Nucleus accumbens (tissue), 56 donors: ENCODE data around the gene NPPB.
A peak's percentile ranks its signal among the peaks of the same experiment; 100 is the strongest.

Source experiments
- DNase-seq, 56 donors: peaks; one replicate each; lab custom pipeline; 2025; lab: John Stamatoyannopoulos, UW

NPPB gene

DNA sequence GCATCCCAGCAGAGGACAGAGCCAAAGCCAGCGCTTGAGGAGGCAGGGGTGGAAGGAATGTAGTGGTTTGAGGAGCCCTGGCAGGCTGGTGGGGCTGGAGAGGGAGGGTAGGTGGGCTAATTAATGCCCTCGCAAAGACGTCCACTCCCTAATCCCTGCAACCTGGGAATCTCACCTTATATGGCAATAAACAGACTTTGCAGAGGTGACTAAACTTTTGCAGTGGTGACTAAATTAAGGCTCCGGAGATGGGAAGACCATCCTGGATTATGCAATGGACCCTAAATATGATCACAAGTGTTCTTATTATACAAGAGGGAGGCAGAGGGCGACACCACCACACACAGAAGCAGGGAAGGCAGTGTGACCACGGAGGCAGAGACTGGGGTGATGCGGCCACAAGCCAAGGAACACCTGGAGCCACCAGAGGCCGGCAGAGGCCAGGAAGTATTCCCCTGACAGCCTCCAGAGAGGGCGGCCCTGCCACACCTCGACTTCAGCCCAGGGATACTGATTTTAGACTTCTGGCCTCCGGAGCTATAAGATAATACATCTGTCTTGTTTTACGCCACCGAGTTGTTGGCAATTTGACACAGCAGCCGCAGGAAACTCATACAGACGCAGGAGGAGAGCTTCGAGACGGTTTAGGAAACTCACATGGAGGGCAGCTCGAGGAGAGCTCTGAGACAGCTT, 23.1 kb upstream of the NPPB start:
- DNase-seq, result no peak

DNA sequence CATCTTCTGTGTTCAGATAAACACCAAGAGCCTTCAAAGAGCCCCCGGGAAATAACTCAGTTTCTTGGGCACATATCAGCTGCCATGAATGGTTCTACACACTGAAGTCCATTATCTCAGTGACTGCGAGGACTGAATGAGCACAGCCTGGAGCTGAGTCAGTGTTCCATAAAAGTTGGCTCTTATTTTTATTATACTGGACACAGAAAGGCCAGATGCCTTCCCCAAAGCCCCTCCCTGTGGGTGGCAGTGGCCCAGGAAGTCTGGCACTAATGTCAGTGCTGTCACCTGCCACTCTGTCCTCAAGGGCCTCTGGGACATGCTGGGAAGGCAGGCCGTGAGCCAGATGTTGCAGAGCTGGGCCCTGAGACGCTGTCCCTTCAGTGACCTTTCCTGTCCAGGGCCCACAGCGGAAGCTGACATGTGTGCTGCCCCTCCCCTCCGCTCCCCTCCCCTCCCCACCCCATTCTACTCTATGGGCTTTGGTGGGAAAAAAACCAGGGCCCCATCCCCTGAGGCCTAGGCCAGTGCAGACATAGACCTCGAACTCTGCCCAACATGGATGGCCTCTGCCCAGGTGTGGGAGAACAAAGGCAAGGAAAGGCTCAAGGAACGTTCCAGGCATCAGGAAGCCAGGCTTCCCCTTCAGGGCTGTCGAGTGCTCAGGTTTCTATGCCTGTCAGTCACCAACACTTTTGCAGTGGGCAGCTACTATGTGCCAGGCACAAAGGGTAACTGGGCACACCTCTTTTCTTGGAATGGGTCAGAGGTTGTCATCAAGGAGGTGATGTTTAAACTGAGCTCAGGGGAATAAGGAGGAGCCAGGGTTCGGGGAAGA, 22.4 kb upstream of the NPPB start:
- DNase-seq, result peak in 38 of 56 donors; percentile 4 to 74 (median 19)

DNA sequence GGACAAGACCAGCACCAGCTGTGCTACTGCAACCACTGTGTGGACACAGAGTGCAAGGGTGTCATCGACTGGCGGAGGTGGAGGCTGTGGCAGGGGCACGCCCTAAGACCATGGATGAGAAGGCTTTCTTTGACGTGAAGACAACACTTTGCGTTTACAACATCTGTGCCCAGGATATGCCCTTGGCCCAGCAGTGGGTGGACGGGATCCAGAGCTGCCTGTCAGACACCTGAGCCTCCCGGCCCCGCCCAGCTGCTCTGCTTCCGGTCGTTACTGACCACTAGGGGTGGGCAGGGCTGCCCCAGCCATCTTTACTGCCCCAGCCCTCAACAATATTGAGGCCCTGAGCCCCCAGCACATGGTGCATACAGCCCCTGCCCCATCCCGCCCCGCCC, 21.4 kb upstream of the NPPB start:
- no peak for DNase-seq

DNA sequence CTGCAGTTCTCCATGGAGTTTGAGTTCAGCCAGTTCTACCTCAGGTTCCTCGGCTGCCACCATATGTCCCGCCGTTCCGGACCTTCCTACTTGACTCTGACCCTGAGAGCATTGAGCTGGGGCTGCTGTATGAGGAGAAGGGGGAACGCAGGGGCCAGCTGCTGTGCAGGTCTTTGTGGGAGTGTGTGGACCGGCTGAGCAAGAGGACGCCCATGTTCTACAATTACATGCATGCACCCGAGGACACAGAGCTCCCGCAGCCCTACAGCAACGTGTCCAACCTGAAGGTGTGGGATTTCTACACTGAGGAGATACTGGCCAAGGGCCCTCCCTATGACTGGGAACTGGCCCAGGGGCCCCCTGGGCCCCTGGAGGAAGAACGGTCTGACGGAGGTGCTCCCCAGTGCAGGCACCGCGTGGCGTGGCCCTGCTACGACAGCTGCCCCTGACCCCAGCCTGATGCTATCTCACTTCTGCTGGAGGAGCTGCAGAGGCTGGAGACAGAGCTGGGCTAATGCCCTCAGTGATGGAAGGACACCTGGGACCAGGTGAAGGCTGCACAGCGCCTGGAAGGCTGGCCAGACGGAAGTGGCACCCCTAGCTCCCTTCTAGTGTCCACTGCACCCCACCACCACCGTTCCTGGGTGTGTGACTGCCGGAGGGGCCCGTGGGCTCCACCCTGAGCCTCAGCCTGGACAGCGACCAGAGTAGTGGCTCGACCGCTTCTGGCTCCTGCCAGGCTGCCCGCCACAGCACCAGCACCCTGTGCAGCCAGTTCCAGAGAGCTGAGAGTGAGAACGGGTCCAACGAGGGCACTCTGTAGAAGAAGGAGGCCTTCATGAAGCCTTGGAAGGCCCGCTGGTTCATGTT, 20.8 kb upstream of the NPPB start:
- DNase-seq, result no peak

DNA sequence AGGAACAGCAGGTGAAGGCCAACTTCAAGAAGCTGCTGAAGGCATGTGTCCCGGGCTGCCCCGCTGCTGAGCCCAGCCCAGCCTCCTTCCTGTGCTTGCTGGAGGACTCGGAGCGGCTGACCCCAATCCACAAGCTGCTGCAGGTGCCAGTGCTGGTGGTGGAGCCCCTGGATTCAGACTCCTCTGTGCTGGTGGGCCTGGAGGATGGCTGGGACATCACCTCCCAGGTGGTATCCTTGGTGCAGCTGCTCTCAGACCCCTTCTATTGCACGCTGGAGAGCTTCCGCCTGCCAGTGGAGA, 20.1 kb upstream of the NPPB start:
- DNase-seq, result no peak

DNA sequence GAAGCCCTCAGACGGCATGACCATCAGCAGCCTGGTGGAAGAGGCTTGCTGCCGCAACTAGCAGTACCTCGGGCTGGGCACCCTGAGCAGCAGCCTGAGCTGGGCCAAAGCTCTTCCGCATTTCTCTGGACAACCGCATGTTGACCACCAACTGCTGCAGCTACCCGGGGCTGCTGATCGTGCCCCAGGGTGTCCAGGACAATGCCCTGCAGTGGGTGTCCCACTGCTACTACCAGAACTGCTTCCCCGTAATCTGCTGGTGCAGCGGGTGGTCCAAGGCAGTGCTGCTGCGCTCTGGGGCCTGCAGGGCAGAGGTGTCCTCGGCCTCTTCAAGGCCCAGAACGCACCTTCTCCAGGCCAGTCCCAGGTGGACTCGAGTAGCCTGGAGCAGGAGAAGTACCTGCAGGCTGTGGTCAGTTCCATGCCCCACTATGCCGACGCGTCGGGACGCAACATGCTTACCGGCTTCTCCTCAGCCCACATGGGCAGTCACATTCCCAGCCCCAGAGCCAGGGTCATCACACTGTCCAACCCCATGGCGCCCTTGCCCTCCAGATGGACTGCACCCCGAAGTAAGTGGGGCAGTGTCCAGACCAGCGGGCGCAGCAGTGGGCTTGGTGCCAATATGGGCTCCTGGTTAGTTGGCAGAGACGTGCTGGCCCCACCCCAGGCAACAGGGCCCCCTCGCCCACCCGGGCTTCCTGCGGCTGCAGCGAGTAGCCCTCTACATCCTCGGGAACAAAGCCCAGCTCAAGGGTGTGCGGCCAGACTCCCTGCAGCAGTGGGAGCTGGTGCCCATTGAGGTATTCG, 19.5 kb upstream of the NPPB start:
- DNase-seq, result no peak

DNA sequence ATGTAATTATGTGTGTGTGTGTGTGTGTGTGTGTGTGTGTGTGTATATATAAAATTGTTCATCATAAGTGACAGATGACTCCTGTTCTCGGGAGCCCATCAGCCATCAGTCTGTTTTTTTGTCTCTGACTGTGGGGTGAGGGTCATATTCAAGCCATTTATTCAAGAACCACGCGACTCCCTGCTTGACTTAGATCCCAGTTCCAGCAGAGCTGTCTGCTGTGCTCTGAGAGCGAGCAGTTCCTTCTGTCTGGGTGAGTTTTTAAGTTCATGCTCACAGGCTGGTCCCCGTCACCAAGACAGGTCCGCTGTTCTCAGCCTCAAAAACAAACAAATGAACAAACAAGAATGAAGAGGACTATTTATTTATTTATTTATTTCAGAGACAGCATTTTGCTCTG, 18.3 kb upstream of the NPPB start:
- DNase-seq, result no peak

DNA sequence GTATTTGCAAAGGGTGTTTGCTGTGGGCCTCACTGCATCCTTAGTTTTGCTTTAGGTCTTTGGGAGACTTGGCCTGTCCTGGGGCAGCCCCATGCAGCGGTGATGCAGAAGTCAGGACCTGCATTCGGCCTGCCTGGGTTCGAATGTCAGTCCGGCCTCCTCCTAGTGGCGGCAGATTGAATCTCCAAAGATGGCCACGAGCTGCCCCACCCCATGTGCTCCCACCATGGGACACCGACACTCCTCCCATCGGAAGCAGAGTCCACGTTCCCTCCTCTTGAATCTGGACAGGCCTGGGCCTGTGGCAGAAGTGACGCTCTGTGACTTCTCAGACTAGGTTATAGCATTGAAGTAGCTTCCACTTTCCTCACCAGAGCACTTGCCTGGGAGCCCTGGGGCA, 16.3 kb upstream of the NPPB start:
- no peak for DNase-seq

DNA sequence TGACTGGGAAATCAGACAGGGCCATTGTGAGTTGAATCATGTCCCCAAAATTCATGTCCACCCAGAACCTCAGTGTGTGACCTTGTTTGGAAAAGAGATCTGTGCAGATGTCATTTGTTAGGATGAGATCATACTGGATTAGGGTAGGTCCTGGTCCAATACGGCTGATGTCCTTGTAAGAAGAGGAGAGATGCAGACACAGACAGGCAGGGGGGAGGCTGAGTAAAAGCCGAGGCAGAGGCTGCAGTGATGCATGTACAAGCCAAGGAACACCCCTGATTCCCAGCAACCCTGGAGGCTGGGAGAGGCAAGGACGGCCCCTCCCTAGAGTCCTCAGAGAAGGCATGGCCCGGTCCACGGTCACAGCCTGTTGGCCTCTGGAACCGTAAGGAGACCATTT, 15.9 kb upstream of the NPPB start:
- no peak for DNase-seq

DNA sequence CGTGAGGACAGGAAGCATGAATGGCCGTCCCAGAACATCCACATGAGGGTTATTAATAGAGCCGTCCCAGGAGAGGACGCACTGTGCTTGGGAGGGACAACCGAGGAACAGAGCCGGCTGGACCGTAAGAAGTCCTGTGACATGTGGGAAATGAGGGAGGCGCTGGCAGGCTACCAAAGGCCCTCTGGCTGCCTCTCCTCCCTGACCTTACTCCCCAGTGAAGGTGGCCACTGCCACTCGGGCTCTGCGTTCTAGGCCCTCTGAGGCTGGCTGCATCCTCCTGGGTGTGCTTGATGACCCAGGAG, 15.5 kb upstream of the NPPB start:
- no peak for DNase-seq

DNA sequence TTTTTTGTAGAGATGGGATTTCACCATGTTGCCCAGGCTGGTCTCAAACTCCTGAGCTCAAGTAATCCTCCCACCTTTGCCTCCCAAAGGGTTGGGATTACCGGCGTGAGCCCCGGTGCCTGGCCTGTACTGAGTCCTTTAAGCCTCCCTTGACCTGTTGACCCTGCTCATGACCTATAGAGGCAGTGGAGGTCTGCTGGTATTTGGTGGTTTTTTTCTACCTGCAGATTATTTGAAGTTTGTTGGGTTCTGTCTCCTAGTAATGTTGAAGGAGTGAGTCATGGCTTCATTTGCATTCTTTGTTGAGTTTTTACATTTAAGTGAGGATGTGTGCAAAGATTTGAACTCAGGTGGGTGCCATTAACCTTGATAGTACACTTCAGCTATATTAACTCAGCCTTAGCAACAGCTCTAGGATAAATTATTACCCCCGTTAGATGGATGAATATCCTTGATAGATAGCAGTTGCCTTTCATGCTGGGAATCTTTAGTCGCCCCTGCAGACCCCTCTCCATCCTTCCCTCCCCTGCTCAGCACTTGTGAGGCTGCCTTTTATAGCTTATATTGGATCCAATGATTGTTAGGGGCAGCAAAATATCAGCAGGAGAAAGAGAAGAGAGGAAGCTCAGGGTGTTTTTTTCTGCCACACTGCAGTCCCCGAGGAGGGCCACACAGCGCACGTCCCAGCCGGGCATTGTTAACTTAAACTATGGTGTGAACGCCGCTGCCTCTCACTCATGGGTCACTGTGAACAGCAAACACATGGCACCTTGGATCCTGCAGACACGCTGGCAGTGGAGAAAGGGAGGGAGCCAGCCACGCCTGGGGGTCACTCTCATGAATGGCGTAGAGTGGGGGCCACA, 14.9 kb upstream of the NPPB start:
- DNase-seq, result no peak

DNA sequence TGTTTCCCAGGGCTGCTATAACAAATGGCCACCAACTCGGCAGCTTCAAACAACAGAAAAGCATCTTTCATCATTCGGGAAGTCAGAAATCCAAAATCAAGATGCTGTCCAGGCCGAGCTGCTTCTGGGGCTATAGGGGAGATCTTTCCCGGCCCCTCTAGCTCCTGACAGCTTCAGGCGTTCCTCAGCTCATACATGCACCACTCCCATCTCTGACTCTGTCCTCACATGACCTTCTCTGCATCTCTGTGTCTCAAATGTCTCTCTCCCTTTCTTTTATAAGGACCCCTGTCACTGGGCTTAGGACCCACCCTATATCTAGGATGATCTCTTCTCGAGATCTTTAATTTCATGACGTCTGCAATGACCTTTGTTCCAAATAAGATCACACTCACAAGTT, 13.8 kb upstream of the NPPB start:
- DNase-seq, result no peak

DNA sequence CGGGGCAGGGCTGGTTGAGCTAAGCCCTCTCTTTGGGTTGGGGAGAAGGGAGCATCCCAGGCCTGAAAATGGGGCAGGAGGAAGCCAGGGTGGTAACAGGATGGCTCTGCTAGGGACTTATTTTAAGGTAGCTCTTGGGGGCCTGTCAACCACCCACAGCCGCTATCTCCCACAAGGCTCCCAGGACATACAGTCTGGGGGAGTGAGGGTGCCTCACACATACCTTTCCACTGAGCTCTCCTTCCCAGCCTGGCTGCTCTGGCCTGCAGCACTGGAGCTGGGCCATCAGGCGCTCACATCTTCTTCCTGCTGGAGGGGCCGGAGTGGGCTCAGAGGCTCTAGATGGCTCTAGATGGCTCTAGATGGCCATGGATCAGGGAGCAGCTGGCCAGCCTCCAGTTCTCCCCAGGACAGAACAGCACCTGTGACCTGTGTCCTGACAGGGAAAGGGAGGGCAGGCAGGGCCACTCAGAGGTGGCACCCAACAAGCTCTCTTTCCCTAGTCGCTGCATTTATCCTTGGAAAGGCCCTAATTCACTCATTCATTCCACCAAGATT, 11.0 kb upstream of the NPPB start:
- DNase-seq, result no peak

DNA sequence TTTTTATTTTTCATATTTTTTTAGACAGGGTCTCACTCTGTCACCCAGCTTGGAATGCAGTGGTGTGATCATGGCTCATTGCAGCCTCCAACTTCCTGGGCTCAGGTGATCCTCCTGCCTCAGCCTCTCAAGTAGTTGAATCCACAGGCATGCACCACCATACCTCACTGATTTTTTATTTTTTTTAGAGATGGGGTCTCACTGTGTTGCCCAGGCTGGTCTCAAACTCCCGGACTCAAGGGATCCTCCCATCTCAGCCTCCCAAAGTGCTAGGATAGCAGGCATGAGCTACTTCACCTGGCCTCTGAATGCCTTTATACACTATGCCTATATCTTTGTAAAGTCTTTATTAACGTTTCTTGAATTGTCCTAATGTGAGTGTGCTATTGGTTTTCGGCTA, 10.4 kb upstream of the NPPB start:
- DNase-seq, result no peak

DNA sequence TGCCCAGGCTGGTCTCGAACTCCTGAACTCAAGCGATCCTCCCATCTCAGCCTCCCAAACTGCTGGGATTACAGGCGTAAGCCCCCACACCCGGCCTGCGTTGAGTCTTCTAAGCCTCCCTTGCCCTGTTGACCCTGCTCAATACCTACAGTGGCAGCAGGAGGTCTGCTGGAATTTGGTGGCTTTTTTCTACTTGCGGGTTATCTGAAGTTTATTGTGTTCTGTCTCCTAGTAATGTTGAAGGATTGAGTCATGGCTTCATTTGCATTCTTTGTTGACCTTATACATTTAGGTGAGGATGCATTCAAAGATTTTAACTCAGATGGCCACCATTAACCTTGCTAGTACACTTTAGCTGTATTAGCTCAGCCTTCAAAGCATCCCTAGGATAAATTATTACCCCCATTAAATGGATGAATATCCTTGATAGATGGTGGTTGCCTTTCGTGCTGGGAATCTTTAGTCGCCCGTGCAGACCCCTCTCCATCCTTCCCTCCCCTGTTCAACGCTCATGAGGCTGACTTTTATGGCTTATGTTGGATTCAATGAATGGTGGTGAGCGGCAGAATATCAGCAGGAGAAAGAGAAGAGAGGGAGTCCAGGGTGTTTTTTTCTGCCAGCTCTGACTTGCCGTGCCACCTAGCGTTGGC, 9.7 kb upstream of the NPPB start:
- DNase-seq, result no peak

DNA sequence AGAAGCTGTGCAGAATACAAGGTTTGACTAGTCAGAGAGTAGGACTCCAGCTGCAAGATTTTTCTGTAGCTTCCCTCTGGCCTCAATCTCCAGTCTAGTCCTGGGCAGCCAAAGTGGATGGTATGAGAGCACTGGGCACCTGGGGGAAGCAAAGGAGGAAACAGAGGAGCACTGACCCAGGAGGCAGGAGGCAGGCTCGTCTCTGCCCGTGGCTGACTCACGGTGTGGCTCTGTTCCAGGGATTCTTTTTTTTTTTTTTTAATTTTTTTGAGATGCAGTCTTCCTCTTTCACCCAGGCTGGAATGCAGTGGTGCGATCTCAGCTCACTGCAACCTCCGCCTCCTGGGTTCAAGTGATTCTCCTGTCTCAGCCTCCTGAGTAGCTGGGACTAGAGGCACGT, 4.1 kb upstream of the NPPB start:
- no peak for DNase-seq

DNA sequence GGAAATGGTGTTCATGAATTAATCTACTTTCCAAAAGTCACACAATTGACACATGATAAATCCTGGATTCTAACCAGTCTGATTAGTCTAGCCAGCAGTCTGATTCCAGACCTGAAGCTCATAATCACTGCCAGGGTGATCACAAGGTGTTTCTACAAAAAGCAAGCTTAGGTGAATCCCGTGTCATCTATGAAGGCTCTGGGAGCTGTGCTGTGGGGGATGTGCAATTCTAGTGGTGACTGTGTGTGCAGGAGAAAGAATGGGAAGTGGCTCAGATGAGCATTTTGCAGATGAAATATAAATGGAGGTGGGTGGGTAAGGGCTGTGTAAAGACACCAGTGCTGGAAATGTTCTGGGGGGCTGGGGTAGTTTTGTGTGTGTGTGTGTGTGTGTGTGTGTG, 1.8 kb upstream of the NPPB start:
- DNase-seq, result peak in 16 of 56 donors; percentile 6 to 57 (median 34)

DNA sequence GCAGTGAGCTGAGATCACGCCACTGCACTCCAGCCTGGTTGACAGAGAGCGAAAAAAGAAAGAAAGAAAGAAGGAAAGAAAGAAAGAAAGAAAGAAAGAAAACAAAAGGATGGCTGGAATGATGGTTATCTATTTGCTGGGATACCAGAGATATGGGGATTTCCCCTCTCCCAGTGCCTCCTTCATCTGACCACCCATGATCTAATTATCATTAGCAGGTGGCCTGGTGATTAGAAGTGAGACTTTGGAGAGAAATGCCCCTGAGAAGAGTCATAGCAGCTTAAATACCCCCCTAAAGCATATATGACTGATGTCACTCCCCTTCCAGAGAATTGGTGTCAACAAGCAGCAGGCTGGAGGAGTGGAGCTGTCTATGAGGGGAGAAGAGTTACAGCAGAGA, 1.3 kb upstream of the NPPB start:
- DNase-seq, result no peak
